ENCODE measurements around the gene WWOX. TPM values are rescaled to one million over a fixed set of nuclear protein-coding genes. Genes with fewer than 3 reads are reported as not detected.

WWOX gene
- total RNA-seq, 1 donor from 2014 or later: 34.9 TPM

DNA sequence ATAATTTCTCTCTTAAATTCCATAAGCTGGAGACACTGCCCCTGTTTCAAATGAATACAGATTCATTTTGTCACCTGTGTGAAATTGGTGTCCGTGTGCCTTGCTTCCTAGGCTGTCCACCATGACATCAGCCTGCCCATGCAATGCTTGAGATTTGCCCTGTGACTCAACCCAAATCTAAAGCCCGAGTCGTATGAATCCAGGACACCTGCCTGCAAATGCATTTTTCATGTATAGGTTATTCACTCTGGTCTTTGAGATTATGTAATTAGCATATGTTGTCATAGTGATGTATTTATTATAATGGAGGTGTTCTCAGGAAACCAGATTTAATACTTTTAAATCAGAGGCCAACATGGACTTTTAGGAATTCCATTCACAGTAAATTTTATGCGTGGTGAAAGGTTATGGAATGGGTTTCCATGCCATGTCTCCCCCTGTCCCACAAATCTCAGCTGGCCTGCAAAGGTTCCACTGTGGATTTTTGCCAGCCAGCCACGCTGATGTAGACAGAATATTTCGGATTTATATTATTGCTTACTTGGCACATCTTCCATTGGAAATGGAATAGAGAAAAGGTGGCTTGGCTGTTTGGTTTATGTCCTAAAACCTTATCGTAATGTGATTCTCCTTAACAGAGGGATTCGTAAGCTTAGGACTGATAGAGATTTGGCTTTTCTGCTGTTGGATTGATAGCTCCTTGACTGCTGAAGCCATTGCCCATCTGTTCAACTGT lies 551.1 kb downstream of the WWOX start:
- DNase-seq (ENCODE audit: low read depth): no peak
- Histone ChIP-seq H3K36me3 (ENCODE audit: control insufficient read depth, insufficient read depth, low read length) (no peaks in the 10 kb centered on the region), H3K27me3 (ENCODE audit: control insufficient read depth, insufficient read depth, low read length) (no peaks in the 10 kb centered on the region), H3K4me3 (ENCODE audit: low read depth, low read length) (no peak overlapping the region)
- TF ChIP-seq CTCF (IDR thresholded peaks at IDR 0.05; ENCODE audit: insufficient read depth, low read length, poor library complexity, severe bottlenecking): no peak

GRCh38 chr16:78654929-78655328 lies 555.5 kb downstream of the WWOX start:
- Histone ChIP-seq H3K36me3 (ENCODE audit: control insufficient read depth, insufficient read depth, low read length) (no peaks in the 10 kb centered on the region), H3K4me3 (ENCODE audit: low read depth, low read length) (no peak overlapping the region), H3K27me3 (ENCODE audit: control insufficient read depth, insufficient read depth, low read length) (no peaks in the 10 kb centered on the region)
- TF ChIP-seq CTCF (IDR thresholded peaks at IDR 0.05; ENCODE audit: insufficient read depth, low read length, poor library complexity, severe bottlenecking): no peak
- DNase-seq (ENCODE audit: low read depth): no peak

DNA sequence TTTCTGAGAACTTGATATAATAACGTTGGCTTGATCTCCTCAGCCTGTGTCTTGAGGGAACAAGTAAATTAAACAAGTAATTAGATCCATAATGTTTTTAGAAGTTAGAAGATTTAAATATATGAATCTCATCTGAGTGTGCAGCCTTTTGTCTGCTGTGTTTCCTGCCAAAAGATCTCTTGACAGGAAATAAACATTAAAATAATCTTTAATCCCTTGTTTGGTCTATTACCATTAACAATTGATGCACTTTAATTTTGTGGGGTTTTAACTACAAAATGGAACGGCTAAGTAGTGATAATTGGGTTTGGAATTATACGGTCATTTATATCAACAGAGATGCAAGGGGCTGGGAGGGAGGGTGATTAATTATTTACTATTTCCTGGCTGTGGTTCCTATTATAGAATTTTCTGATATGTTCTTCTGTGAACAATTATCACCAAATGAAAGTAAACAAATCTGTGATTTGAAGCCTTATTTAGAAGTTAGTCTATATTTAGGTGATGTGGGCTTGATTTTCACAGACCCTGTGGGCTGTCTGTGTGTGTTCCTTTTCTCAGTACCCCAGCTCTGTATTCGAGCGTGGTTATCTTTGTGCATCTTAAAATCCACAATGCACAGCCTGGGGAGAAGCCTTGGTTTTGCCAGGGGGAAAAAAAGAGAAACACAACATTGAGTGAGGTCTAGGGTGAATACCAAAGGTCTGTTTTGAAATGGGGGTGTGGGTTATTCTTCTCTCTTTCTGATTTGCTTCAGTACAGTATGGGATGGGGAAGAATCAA lies 556.1 kb downstream of the WWOX start:
- no peak for DNase-seq (ENCODE audit: low read depth)

GRCh38 chr16:78656887-78657286 lies 557.4 kb downstream of the WWOX start:
- no peak overlapping the region for H3K4me3 ChIP-seq (ENCODE audit: low read depth, low read length)
- no peak for DNase-seq (ENCODE audit: low read depth)
- no peaks in the 10 kb centered on the region for H3K36me3 ChIP-seq (ENCODE audit: control insufficient read depth, insufficient read depth, low read length)
- H3K27me3 ChIP-seq (ENCODE audit: control insufficient read depth, insufficient read depth, low read length): no peaks in the 10 kb centered on the region
- TF ChIP-seq CTCF (IDR thresholded peaks at IDR 0.05; ENCODE audit: insufficient read depth, low read length, poor library complexity, severe bottlenecking): no peak

More for the DNA sequence above, 556.1 kb downstream of the WWOX start:
- Histone ChIP-seq H3K4me3 (ENCODE audit: low read depth, low read length) (no peak overlapping the region), H3K27me3 (ENCODE audit: control insufficient read depth, insufficient read depth, low read length) (no peaks in the 10 kb centered on the region), H3K36me3 (ENCODE audit: control insufficient read depth, insufficient read depth, low read length) (no peaks in the 10 kb centered on the region)
- no peak for TF ChIP-seq CTCF (IDR thresholded peaks at IDR 0.05; ENCODE audit: insufficient read depth, low read length, poor library complexity, severe bottlenecking)

DNA sequence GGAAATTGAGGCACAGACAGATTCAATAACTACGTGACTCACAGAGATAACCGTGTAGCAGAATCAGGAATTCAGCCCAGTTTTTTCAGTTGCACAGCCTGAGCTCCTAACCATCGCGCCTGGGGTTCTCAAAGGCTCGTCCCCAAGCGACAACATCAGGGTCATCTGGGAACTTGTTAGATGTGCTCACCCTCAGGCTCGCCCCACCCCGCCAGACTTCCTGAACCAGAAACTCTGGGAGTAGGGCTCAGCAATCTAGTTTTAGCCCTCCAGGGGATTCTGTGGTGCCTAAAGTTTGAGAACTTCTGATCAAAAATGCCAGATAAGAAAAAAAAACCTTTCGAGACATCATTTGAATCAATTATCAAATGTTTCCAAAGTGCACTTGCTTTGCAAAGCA lies 559.8 kb downstream of the WWOX start:
- H3K4me3 ChIP-seq (ENCODE audit: low read depth, low read length): no peak overlapping the region
- DNase-seq (ENCODE audit: low read depth): no peak
- no peaks in the 10 kb centered on the region for H3K36me3 ChIP-seq (ENCODE audit: control insufficient read depth, insufficient read depth, low read length)
- no peaks in the 10 kb centered on the region for H3K27me3 ChIP-seq (ENCODE audit: control insufficient read depth, insufficient read depth, low read length)
- TF ChIP-seq CTCF (IDR thresholded peaks at IDR 0.05; ENCODE audit: insufficient read depth, low read length, poor library complexity, severe bottlenecking): no peak

Measured in kidney epithelial cell (primary cell).